SH-SY5Y (cell line): ENCODE results near the gene TMEM178B.

Experiments
- GATA2 ChIP-seq: IDR thresholded peaks from 2 replicates; pipeline ENCODE4 v1.6.1; 2011; ENCODE audit warnings: mild to moderate bottlenecking, low read depth, low read length
- GATA3 ChIP-seq: IDR thresholded peaks from 2 replicates; pipeline ENCODE4 v1.6.1; 2011; ENCODE audit warnings: low read depth, mild to moderate bottlenecking, low read length, moderate library complexity

The TMEM178B gene

DNA sequence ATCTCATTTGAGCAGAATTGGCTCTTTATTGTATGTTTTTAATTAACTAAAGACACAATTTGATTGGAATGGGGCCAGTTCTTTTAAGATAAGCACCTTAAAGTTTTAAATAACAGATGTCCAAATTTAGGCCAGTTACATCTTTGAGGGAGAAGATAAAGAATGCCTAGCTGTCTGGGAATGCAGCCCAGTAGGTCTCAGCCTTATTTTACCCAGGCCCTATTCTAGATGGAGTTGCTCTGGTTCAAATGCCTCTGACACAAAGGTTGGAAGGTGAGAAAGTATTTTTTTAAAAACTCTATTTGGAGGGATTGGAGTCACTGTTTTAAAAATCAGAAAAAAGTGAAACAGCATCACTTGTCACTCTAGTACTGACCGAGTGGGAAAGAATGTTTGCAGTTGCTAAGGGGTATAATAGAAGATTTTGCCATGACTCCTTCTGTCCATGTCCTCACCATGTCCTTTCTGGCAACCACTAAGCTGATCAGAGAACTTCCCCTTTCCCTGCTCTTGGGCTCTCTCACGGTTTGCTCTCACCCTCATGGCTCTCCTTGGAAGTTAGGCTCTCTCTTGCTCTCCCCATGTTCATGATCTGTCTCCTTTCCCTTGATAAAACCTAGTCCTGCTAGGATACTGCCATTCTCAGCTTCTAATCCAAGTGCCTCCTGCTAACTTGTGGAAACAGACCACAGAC lies 239.1 kb downstream of the TMEM178B start:
- TF ChIP-seq GATA2, result no peak
- no peak for TF ChIP-seq GATA3

DNA sequence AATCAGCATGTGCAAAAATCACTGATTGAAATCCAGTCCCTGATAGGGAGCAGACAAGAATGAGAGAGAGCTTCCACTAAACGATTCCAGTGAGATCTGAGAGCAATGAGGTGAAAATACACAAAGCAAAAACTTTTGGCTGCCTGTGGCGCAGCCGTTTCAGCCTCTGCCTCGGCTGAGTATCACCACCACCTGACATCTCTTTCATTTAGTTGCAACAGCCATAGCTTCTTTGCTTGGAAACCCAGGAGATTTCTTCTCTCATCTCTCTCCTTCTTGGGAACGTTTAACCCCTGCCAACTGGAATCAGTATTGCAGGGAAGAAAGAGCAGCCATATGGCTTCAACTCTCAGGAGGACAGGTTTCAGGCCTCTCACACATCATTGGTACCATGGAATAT lies 240.0 kb downstream of the TMEM178B start:
- TF ChIP-seq GATA2 (no peak), GATA3 (no peak)

DNA sequence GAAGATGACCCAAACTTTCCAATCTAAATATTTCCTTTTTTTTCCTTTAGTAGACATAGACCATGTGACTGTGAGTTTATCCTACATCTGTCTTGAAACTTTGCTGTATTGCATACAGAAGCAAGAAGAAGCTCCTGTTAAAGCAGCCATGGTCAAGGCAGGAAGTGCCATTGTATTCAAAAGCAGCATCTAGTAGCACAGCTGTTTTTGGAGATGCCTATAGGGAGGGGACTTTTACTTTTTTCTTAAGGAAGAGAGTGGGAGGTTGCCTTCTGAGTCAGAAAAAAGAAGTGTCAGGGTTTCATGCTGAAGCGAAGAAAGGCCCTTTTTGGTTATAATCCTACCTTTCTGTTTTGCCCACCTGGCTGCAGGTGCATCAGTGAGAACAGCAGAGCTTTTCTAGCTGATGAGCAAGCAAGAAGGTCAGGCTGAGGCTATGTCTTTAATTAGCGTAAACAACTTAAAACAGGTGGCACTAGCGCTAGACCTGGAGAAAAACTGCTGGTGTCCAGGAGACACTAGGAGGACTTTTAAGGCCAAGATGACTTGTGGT lies 243.2 kb downstream of the TMEM178B start:
- TF ChIP-seq GATA3 (no peak), GATA2 (no peak)

DNA sequence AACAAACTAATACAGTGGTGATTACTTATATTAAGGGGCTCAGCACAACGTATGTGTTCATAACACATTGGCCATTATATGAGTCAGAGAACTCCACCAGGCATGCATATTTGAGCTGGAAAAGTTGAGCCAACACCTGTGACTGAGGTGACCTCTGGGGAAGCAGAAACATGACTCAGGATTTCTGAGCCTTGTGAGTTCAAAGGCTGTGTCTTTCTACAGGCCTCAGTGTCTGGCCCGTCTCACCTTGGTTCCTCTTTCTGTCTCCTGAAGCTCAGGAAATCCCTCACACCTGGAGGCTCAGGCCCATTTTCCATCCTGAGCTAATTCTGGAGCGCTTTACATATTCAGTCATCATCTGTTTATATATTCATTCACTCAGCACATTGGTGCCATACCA lies 246.4 kb downstream of the TMEM178B start:
- TF ChIP-seq GATA3 (no peak), GATA2 (no peak)

DNA sequence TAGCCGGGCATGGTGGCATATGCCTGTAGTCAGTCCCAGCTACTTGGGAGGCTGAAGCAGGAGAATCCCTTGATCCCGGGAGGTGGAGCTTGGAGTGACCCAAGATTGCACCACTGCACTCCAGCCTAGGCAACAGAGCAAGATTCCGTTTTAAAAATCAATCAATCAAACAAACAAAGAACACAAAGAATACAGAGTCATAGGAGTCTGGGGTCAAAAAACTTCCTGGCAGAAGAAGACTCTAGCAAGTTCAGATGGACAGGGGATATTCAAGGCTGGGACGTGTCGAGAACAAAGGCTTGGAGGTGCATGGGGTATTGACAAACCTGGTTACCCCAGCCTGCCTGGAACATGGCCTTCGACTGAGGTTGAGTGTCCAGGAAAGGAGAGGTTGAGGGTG lies 248.5 kb downstream of the TMEM178B start:
- TF ChIP-seq GATA3 (no peak), GATA2 (no peak)

DNA sequence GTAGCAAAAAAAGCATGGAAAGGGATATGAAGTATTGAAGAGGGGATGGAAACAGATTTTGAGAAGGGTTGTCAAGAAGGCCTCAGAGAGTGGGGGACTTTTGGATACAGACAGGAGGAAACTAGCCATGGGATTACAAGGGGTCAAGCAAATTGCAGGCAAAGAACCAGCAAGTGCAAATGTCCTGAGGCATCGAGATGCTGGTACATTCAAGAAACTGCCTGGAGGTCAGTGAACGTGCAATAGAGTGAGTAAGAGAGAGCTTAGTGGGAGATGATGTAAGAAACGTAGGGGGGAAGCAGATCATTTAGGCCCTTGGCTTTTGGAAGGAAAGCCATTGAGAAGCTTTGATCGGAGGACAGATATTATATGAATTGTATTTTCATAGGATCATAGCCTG lies 250.0 kb downstream of the TMEM178B start:
- TF ChIP-seq GATA3, result no peak
- TF ChIP-seq GATA2, result no peak

DNA sequence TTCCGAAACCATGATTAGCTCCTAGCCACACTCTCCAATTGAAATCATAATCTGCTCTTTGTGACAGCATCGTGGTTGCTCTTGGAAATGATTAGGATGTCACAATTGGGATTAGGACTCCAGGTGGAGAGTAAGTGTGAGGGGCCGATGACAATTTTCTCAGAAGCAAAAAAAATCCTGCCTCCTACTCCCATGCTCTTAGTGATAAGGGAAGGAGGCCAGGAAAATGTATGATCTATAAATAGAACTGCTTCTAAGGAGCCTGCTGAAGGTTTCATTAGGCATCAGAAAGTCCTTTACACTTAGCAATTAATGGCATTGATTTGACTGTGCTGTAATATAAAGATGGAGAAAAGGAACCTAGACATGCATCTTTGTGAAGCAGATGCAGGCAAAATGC lies 251.0 kb downstream of the TMEM178B start:
- no peak for TF ChIP-seq GATA2

DNA sequence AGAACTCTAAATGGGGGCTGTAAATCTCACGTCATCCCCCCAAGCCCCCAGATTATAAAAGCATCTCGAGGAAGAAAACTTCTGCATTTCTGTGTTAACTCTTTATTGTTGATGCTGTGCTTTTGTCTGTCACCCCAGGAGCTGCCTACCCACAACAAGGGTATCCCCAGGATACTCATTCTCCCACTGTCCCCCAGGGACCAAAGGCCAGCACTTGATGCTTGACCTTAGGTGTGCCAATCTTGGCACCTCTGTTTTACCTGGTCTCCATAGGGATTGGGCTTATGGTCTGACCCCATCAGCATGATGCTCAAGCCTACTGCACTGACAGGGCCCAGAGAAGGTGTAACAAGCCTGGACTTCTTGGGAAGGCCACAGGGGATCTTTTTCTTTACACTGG lies 251.4 kb downstream of the TMEM178B start:
- TF ChIP-seq GATA3, result no peak
- no peak for TF ChIP-seq GATA2

DNA sequence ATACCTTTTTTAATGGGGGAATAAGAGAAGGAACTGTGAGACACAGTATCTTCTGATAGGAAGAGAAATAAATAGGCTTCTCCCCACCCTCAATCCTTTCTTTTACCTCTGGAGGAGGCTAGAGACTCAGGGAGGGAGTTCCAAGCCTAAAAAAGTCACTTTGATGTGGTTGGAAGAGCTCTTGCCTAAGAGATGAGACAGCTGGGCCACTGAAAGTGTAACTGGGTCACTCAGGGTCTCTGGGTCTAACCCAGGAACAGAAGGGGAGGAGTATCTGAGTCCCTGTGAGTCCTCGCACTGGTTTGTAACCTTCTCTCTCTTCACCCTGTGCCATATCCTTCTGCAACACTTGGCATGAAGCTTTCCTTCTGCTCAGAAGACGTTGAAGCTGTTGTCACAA lies 254.4 kb downstream of the TMEM178B start:
- TF ChIP-seq GATA3 (no peak), GATA2 (no peak)

DNA sequence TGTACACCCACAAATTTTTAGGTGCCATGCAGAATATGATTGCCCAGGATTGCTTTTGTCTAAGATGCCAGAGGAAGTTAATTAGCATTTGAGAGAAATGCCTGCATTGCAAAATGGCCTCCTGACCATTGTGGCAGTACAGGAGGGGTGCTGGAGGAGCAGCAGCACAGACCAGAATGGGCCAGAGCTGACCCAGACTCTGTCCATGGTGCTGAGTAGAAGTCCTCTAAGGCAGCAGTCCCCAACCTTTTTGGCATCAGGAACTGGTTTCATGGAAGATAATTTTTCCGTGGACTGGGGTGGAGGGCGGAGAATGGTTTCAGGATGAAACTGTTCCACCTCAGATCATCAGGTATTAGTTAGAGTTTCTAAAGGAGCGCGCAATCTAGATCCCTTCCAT lies 259.6 kb downstream of the TMEM178B start:
- TF ChIP-seq GATA2, result no peak
- TF ChIP-seq GATA3, result no peak

DNA sequence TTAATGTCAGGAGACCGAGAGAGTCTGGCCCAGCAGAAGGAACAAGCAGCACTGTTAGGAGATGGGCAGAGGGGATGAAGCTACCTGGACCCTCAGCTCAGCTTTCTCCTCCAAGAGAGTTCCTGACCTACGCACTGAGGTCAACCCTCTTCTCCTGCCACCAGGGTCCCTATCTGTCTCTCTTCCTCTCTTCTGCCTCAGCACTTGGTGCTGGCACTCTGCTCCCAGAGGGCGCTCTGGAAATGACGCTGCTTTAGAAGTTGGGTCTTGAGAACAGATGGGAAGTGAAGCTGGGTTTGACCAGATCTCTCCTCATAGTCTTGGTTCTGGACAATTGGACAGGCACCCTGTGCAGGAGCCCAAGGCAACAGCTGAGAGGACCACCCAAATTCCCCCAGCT lies 261.3 kb downstream of the TMEM178B start:
- no peak for TF ChIP-seq GATA3
- TF ChIP-seq GATA2, result no peak

DNA sequence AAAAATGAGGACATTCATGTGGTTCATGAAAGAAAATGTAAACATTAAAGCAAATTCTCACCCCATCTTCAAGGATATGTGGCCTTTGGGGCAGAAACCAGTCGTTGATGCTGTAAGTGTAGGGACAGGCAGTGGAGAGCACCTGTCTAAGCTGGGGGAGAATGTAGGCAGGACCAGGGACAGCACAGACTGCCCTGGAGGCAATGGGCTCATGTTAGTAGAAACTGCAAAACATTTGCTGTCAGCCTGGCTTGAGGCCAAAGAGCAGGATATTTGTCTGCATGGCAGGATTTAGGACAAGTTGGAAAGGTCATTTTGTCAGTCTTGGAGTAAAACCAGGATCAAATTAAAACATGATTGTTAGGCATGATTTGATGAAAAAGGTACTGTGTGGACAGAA lies 265.7 kb downstream of the TMEM178B start:
- TF ChIP-seq GATA3, result no peak
- no peak for TF ChIP-seq GATA2

DNA sequence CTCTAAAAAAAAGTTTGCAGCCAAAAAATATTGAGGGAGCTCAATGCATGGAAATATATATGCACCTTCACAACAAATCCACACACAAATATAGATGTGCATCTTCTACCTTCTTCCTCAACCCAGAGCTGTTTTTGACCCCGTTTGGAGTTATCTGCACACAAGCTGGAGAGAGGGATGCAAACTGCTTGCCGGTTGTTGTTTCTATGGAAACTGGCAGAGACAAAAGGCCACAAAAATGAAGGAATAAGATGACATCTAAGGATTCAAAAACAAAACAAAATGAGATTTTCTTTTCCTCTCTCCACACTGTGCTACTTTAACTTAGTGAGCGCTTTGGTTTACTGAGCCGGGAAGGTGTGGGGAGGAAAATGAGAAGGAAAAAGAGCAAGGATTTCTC lies 267.1 kb downstream of the TMEM178B start:
- TF ChIP-seq GATA3, result no peak
- TF ChIP-seq GATA2, result no peak

DNA sequence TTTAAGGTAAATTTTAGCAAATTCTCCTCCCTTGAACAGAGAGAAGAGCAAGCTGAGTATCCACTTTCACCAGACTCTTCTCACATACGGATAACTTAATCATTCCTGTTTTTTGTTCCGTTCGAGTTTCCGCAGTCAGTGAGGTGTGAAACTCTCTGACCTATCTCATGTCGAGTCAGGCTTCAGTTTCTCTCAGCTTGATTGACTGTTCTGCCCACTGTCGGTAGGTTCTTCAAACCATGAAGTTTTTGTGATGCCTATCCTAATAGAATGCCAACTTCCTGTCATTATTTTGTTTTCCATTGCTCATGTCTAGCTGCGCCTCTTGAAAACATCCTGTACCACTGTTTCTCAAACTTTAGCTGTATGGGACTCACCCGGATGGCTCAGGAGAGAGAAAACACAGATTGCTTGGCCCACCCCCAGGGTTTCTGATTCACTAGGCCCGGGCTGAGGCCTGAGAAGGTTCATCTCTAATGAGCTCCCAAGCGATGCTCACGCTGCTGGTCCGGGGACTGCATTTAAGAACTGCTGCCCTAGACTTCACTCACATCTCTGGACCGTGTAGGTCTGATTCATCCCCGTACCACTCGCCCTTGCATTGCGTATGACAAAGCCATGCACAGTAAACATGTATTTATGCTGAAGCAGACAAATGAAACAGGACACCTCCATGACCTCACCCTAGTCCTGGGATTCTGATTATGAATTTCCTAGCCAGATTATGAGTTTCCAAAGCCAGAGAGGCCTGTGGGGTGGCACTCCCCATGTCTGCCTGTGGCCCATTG lies 269.0 kb downstream of the TMEM178B start:
- TF ChIP-seq GATA3 (no peak), GATA2 (no peak)
